GM12874 (cell line): ENCODE data around the gene LRRTM4.

Source experiments
- TF ChIP-seq, protein P1 (sequence below): IDR thresholded peaks from 2 replicates; pipeline ENCODE4 v1.5.1; 2011; ENCODE audit warnings: low read depth, mild to moderate bottlenecking, control low read depth, low read length, moderate library complexity; ENCODE audit not compliant: insufficient read depth

Gene LRRTM4

DNA sequence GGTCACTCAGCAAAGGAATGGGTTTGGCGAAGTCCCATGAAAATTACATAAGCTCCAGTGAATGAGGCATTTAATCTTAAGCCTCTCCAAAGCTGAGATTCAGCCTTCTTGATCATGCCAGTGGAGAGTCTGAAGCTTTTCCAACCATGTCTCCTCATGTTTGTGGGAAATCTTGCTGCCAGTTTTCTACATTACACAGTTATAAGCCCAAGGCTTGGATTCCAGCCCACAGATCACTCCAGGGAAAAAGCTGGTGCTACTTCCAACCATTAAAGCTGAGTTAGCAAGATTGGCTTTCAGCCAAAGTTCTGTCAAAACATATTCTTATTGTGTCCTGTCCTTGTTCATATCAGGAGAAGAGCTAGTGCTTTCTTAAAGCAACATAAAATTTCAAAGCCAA lies 293.8 kb downstream of the LRRTM4 start:
- TF ChIP-seq, protein P1, sequence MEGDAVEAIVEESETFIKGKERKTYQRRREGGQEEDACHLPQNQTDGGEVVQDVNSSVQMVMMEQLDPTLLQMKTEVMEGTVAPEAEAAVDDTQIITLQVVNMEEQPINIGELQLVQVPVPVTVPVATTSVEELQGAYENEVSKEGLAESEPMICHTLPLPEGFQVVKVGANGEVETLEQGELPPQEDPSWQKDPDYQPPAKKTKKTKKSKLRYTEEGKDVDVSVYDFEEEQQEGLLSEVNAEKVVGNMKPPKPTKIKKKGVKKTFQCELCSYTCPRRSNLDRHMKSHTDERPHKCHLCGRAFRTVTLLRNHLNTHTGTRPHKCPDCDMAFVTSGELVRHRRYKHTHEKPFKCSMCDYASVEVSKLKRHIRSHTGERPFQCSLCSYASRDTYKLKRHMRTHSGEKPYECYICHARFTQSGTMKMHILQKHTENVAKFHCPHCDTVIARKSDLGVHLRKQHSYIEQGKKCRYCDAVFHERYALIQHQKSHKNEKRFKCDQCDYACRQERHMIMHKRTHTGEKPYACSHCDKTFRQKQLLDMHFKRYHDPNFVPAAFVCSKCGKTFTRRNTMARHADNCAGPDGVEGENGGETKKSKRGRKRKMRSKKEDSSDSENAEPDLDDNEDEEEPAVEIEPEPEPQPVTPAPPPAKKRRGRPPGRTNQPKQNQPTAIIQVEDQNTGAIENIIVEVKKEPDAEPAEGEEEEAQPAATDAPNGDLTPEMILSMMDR = no peak

DNA sequence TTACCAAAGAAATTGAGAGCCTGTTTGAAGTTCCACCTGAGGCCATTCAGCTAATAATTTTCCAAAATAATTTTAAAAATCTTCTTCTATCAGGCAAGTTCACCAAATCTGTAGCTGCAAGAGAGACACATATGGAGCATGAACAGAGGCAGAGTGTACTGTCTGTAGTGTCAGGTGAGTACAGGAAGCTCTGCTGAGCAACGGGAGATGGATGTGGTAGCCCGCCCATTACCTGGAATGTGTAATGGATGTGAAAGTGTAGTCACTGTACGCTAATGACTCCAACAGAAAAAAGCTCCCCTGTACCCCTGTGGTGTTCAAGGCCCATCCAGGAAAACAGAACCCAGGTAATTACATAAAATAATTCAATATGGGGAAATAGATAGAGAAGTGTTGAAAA lies 311.5 kb downstream of the LRRTM4 start:
- TF ChIP-seq, protein P1 = no peak

DNA sequence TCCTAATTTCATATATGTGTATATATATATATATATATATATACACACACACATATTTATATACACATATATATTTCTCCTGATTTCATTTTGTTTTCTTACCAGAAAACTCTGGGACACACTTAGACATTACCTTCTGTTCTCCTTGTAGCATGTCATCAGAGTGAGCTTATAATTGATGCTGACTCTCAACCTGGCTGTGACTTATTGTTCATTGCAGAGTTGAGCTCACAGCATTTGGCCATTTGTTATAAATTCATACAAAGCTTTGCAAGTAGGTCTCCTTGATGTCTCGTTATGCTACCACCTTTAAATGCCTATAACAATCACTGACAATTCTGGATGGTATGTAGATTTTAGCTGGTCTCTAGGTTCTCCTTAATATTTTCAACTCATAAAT lies 314.8 kb downstream of the LRRTM4 start:
- TF ChIP-seq, protein P1 = no peak

DNA sequence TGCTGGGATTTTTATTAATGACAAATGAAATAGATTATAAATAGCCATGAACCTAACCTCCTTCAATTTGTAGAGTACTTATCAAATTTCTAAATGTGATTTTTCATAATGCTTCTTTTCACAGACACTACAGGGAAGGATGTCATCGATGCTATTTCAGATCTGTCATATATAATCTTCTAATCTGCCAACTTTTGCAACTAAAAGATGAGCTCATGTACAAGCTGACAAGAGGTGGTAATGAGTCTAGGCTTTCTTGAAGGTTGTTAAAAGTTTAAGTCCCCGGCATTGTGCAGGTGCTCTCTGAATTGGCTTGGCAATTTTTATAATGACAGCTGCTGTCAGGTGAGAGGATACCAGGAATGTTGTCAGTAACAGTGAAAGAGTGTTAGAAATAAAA lies 320.4 kb downstream of the LRRTM4 start:
- TF ChIP-seq, protein P1 = no peak

DNA sequence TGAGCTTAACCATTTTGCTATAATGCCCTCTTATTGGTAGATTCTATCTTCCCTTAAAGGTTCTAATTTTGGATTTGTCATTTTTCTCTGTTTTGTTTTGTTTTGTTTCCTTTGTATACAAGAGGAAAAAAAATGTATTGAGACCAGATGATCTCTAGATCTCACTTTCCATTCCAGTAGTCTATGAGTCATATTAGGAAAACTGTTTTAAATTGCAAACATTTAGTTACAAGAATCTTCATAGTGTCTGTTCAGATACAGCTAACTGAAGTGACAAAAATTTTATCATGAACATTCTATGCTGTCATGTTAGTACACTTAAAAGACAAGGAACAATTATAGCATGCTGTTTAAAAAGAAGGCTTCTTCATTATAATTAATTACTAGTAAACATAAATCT lies 322.8 kb downstream of the LRRTM4 start:
- TF ChIP-seq, protein P1 = no peak

DNA sequence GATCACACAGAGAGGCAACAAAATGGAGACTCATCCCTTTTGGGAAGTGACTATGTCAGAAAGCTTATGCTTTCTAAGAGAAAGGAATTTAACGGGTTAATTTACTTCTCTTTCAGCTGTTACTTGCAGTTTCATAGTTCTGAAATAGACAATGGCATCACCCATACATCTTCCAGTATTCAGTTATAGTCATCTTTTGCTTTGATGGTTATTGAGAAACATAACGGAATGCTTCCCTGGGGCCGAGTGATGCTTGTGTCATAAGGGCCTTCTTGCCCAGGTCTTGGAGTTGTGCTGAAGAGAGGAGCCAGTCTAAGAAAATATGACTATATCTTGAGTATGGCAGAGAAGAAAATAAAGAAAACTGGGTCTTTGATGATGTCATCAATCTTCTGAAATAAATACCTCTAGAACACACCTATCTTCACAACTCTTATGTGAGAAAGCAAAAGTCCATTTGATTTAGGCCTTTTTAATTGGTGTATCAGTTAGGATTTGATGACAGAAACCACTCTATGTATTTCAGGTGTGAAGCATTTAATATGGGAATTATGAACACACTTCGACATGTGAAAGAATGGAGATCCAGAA lies 328.2 kb downstream of the LRRTM4 start:
- TF ChIP-seq, protein P1 = no peak

DNA sequence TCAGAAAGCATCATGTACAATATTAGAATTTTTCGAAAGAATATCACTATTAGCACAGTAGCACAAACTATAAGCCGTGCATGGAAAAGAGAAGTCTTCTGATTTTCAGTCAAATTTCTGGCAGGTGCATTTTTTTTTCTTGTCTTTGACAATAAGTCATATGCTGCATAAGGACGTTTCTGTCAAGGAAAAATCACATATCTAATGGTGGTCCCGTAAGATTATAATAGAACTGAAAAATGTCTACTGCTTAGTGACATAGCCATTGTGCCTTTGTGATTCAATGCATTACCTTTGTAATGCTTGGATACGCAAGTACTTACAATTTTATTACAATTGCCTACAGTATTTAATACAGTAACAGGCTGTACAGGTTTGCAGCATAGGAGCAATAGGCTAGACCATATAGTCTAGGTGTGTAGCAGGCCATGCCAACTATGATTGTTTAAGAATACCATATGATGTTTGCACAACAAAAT lies 329.3 kb downstream of the LRRTM4 start:
- TF ChIP-seq, protein P1 = no peak
